HL-60 (cell line): ENCODE results near the gene STUM.
"Not testable (repeated sequence)": the region's sequence is repeated elsewhere in the genome, so short reads cannot be mapped to it uniquely, and the experiment has no call there.

ENCODE experiments used
- DNase-seq, 2 experiments: peaks; one replicate each; pipeline ENCODE4 v3.0.0-alpha.2; 2010 to 2020; ENCODE audit warnings: low read depth in 1 of 2, low spot score in 1 of 2
- H3K27ac ChIP-seq: fragments of 250-450 bp; sonication (Bioruptor Pico); replicated peaks from 2 replicates; pipeline ENCODE4 v1.5.1; 2020; ENCODE audit warnings: mild to moderate bottlenecking, moderate library complexity
- H3K27me3 ChIP-seq: fragments of 250-450 bp; sonication (Bioruptor Pico); 2 replicates; pipeline ENCODE4 v1.5.1; 2021; ENCODE audit warnings: mild to moderate bottlenecking, moderate library complexity; ENCODE audit not compliant: insufficient read depth, poor library complexity, severe bottlenecking
- H3K4me3 ChIP-seq: replicated peaks from 2 replicates; pipeline ENCODE4 v1.5.1; 2011; ENCODE audit warnings: mild to moderate bottlenecking, control low read depth, low read length; ENCODE audit not compliant: insufficient read depth
- GABPA ChIP-seq: IDR thresholded peaks from 2 replicates; pipeline ENCODE4 v1.6.1; 2012; ENCODE audit warnings: low read depth
- POLR2AphosphoS5 ChIP-seq: IDR thresholded peaks from 2 replicates; pipeline ENCODE4 v1.6.1; 2012; ENCODE audit warnings: low read depth
- REST ChIP-seq: IDR thresholded peaks from 2 replicates; pipeline ENCODE4 v1.6.1; 2012; ENCODE audit warnings: low read depth; ENCODE audit not compliant: insufficient replicate concordance
- SPI1 ChIP-seq: IDR thresholded peaks from 2 replicates; pipeline ENCODE4 v1.6.1; 2012; ENCODE audit warnings: low read depth, mild to moderate bottlenecking, borderline replicate concordance
- TF ChIP-seq, protein P1 (sequence below): IDR thresholded peaks from one replicate; pipeline ENCODE4 v1.5.1; 2011; ENCODE audit warnings: low read length, control low read depth, inconsistent platforms; ENCODE audit not compliant: insufficient read depth

Gene STUM

DNA sequence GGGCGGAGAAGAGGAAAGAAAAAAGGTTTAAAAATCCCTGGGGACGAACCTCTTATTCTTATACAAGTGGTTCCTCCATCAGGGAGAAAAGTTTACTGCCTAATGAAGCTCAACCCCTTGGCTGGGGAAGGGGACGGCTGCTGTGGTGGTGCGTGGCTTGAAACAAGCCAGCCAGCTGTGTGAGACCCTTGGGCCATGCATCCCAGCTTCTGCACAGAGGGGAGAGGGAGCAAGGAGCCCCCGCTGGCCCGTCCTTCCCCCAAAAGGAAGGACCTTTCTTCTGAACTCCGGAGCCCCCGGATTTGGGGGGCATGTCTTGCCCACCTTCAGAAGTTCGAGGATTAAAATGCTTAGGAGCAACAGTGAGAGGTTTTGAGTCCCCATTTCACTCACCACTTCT lies 67.3 kb downstream of the STUM start:
- Histone ChIP-seq H3K27me3 (no peaks in the 10 kb centered on the region), H3K27ac (no peak overlapping the region), H3K4me3 (no peak overlapping the region)
- no peak for DNase-seq
- no peak for TF ChIP-seq POLR2AphosphoS5
- no peak for TF ChIP-seq SPI1
- no peak for TF ChIP-seq GABPA
- no peak for TF ChIP-seq REST

- Histone ChIP-seq H3K4me3 (no peak overlapping the region), H3K27ac (no peak overlapping the region), H3K27me3 (no peaks in the 10 kb centered on the region)
- no peak for TF ChIP-seq POLR2AphosphoS5
- TF ChIP-seq, protein P1, sequence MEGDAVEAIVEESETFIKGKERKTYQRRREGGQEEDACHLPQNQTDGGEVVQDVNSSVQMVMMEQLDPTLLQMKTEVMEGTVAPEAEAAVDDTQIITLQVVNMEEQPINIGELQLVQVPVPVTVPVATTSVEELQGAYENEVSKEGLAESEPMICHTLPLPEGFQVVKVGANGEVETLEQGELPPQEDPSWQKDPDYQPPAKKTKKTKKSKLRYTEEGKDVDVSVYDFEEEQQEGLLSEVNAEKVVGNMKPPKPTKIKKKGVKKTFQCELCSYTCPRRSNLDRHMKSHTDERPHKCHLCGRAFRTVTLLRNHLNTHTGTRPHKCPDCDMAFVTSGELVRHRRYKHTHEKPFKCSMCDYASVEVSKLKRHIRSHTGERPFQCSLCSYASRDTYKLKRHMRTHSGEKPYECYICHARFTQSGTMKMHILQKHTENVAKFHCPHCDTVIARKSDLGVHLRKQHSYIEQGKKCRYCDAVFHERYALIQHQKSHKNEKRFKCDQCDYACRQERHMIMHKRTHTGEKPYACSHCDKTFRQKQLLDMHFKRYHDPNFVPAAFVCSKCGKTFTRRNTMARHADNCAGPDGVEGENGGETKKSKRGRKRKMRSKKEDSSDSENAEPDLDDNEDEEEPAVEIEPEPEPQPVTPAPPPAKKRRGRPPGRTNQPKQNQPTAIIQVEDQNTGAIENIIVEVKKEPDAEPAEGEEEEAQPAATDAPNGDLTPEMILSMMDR = no peak
- no peak for TF ChIP-seq GABPA
- no peak for TF ChIP-seq REST
- no peak for TF ChIP-seq SPI1
- no peak for DNase-seq
Measured at GRCh38 chr1:226616636-226617035, 68.1 kb downstream of the STUM start.

DNA sequence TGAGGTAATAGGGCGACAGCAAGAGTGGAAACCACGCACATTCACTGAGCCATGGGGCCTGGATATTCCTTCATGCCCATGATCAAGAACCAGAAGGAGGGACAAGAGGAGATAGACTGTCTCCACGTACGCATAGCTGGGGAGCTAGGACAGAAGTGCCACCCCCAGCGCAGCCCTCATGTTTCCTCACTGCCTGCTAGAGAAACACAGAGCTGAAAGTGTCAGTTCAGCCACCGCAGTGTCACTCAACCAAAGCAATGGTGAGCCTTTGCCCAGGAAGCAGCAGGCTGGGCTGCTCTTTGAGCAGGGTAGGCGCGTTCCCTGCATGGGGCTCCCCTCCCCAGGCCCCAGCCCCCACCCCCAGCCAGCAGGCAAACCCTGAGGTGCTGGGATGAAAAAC lies 68.5 kb downstream of the STUM start:
- no peak overlapping the region for H3K4me3 ChIP-seq
- H3K27ac ChIP-seq = no peak overlapping the region
- no peaks in the 10 kb centered on the region for H3K27me3 ChIP-seq
- no peak for DNase-seq
- TF ChIP-seq REST (no peak), SPI1 (no peak)

DNA sequence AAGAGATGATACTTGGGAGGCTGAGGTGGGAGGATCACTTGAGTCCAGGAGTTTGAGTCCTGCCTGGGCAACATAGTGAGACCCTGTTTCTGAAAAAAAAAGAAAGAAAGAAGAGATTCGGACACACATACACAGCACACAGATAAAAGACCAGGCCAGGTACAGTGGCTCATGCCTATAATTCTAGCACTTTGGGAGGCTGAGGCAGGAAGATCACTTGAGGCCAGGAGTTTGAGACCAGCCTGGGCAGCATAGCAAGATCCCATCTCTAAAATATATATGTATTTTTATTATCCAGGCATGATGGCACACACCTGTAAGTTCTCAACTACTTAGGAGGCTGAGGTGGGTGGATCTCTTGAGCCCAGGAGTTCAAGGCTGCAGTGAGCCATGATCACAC lies 69.2 kb downstream of the STUM start:
- not testable (repeated sequence) for H3K27me3 ChIP-seq, H3K4me3 ChIP-seq, H3K27ac ChIP-seq, DNase-seq

DNA sequence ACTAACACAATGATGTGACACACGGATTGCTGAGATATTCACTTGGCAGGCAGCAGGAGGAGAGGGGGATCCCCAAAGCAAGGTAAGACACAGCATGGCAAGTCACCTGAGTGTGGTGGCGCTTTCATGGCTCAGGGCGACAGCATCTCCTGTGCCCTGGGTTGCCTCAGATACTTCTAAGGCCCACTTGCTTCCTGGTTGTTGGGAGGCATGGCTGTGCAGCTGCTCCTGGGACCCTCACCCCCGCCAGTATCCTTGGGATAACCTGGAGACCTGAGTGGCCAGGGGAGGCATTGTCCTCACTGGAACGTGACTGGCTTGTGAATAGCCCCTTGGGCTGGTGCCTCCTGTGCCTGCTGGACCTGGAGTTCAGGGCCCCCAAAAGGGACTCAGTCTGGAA lies 69.8 kb downstream of the STUM start:
- Histone ChIP-seq H3K27ac (no peak overlapping the region), H3K4me3 (no peak overlapping the region), H3K27me3 (no peaks in the 10 kb centered on the region)
- no peak for TF ChIP-seq POLR2AphosphoS5
- TF ChIP-seq REST = no peak
- TF ChIP-seq GABPA = no peak
- TF ChIP-seq SPI1 = no peak
- TF ChIP-seq, protein P1 = no peak
- no peak for DNase-seq
